HEK293 (cell line): ENCODE measurements around the gene AFG1L.

Experiments used
- AEBP2 ChIP-seq: fragments of 450-650 bp; formaldehyde crosslinking; IDR thresholded peaks from 2 replicates; pipeline ENCODE4 v1.5.1; 2016; ENCODE audit warnings: missing biosample characterization, missing genetic modification characterization, borderline replicate concordance
- BCL11B ChIP-seq: fragments of 450-650 bp; formaldehyde crosslinking; IDR thresholded peaks from 2 replicates; pipeline ENCODE4 v1.5.1; 2016; ENCODE audit warnings: low read depth, missing biosample characterization, missing genetic modification characterization
- KLF10 ChIP-seq: fragments of 450-650 bp; IDR thresholded peaks from 2 replicates; pipeline ENCODE4 v1.5.1; 2018; ENCODE audit warnings: missing biosample characterization, mild to moderate bottlenecking, missing genetic modification characterization
- PRDM1 ChIP-seq: fragments of 450-650 bp; formaldehyde crosslinking; IDR thresholded peaks from 2 replicates; pipeline ENCODE4; 2016; ENCODE audit warnings: missing biosample characterization, missing genetic modification characterization
- RBAK ChIP-seq: fragments of 450-650 bp; formaldehyde crosslinking; IDR thresholded peaks from 2 replicates; pipeline ENCODE4 v1.5.1; 2016; ENCODE audit warnings: missing biosample characterization, missing genetic modification characterization
- SCRT1 ChIP-seq: fragments of 450-650 bp; formaldehyde crosslinking; IDR thresholded peaks from 2 replicates; pipeline ENCODE4 v1.5.1; 2016; ENCODE audit warnings: missing biosample characterization, missing genetic modification characterization, borderline replicate concordance
- SCRT2 ChIP-seq: fragments of 450-650 bp; formaldehyde crosslinking; IDR thresholded peaks from 2 replicates; pipeline ENCODE4 v1.5.1; 2016; ENCODE audit warnings: missing biosample characterization, missing genetic modification characterization
- SP7 ChIP-seq: fragments of 450-650 bp; formaldehyde crosslinking; IDR thresholded peaks from 2 replicates; pipeline ENCODE4 v1.5.1; 2016; ENCODE audit warnings: missing biosample characterization, missing genetic modification characterization
- TRIM28 ChIP-seq: IDR thresholded peaks from 2 replicates; pipeline ENCODE4 v1.6.1; 2011; ENCODE audit warnings: low read length, control low read depth, borderline replicate concordance
- ZBTB1 ChIP-seq: fragments of 450-650 bp; formaldehyde crosslinking; IDR thresholded peaks from 2 replicates; pipeline ENCODE4 v1.5.1; 2016; ENCODE audit warnings: missing biosample characterization, missing genetic modification characterization
- ZBTB26 ChIP-seq: fragments of 450-650 bp; formaldehyde crosslinking; optimal IDR thresholded peaks from 2 replicates; pipeline ENCODE3; 2016; ENCODE audit warnings: missing biosample characterization, mild to moderate bottlenecking, missing genetic modification characterization
- ZBTB44 ChIP-seq: fragments of 450-650 bp; IDR thresholded peaks from 2 replicates; pipeline ENCODE4 v1.5.1; 2018; ENCODE audit warnings: missing biosample characterization, mild to moderate bottlenecking, missing genetic modification characterization
- ZBTB48 ChIP-seq: fragments of 450-650 bp; formaldehyde crosslinking; IDR thresholded peaks from 2 replicates; pipeline ENCODE4 v1.5.1; 2016; ENCODE audit warnings: missing biosample characterization, missing genetic modification characterization
- ZBTB8A ChIP-seq: fragments of 450-650 bp; formaldehyde crosslinking; IDR thresholded peaks from 2 replicates; pipeline ENCODE4 v1.5.1; 2016; ENCODE audit warnings: missing biosample characterization, missing genetic modification characterization
- ZNF10 ChIP-seq: fragments of 450-650 bp; formaldehyde crosslinking; IDR thresholded peaks from 2 replicates; pipeline ENCODE4 v1.5.1; 2017; ENCODE audit warnings: missing biosample characterization, missing genetic modification characterization
- ZNF16 ChIP-seq: fragments of 450-650 bp; formaldehyde crosslinking; IDR thresholded peaks from 2 replicates; pipeline ENCODE4 v1.5.1; 2016; ENCODE audit warnings: low read depth, missing biosample characterization, missing genetic modification characterization
- ZNF169 ChIP-seq: fragments of 450-650 bp; formaldehyde crosslinking; IDR thresholded peaks from 2 replicates; pipeline ENCODE4 v1.5.1; 2016; ENCODE audit warnings: missing biosample characterization, missing genetic modification characterization
- ZNF175 ChIP-seq: fragments of 450-650 bp; formaldehyde crosslinking; IDR thresholded peaks from 2 replicates; pipeline ENCODE4 v1.5.1; 2016; ENCODE audit warnings: missing biosample characterization, missing genetic modification characterization
- ZNF280C ChIP-seq: fragments of 450-650 bp; formaldehyde crosslinking; IDR thresholded peaks from 2 replicates; pipeline ENCODE4 v1.5.1; 2016; ENCODE audit warnings: missing biosample characterization, missing genetic modification characterization
- ZNF37A ChIP-seq: fragments of 450-650 bp; IDR thresholded peaks from 2 replicates; pipeline ENCODE4 v1.5.1; 2018; ENCODE audit warnings: missing biosample characterization, missing genetic modification characterization
- ZNF404 ChIP-seq: fragments of 450-650 bp; formaldehyde crosslinking; IDR thresholded peaks from 2 replicates; pipeline ENCODE4 v1.5.1; 2017; ENCODE audit warnings: missing biosample characterization, missing genetic modification characterization
- ZNF449 ChIP-seq: fragments of 450-650 bp; formaldehyde crosslinking; IDR thresholded peaks from 2 replicates; pipeline ENCODE4 v1.5.1; 2017; ENCODE audit warnings: missing biosample characterization, mild to moderate bottlenecking, missing genetic modification characterization, moderate library complexity
- ZNF513 ChIP-seq: fragments of 450-650 bp; IDR thresholded peaks from 2 replicates; pipeline ENCODE4 v1.5.1; 2018; ENCODE audit warnings: missing biosample characterization, missing genetic modification characterization
- ZNF529 ChIP-seq: fragments of 450-650 bp; formaldehyde crosslinking; IDR thresholded peaks from 2 replicates; pipeline ENCODE4 v1.5.1; 2017; ENCODE audit warnings: missing genetic modification characterization, missing biosample characterization; ENCODE audit not compliant: insufficient replicate concordance
- ZNF585B ChIP-seq: fragments of 450-650 bp; formaldehyde crosslinking; IDR thresholded peaks from 2 replicates; pipeline ENCODE4 v1.5.1; 2016; ENCODE audit warnings: missing biosample characterization, missing genetic modification characterization
- ZNF629 ChIP-seq: fragments of 450-650 bp; formaldehyde crosslinking; IDR thresholded peaks from 2 replicates; pipeline ENCODE4 v1.5.1; 2017; ENCODE audit warnings: missing biosample characterization, missing genetic modification characterization
- ZNF660 ChIP-seq: fragments of 450-650 bp; IDR thresholded peaks from 2 replicates; pipeline ENCODE4 v1.5.1; 2018; ENCODE audit warnings: missing biosample characterization, mild to moderate bottlenecking, missing genetic modification characterization
- ZNF777 ChIP-seq: fragments of 450-650 bp; formaldehyde crosslinking; IDR thresholded peaks from 2 replicates; pipeline ENCODE4 v1.5.1; 2017; ENCODE audit warnings: missing biosample characterization, missing genetic modification characterization, borderline replicate concordance
- ZSCAN4 ChIP-seq: fragments of 450-650 bp; formaldehyde crosslinking; IDR thresholded peaks from 2 replicates; pipeline ENCODE4 v1.5.1; 2017; ENCODE audit warnings: missing biosample characterization, missing genetic modification characterization
- ZXDB ChIP-seq: fragments of 450-650 bp; formaldehyde crosslinking; IDR thresholded peaks from 2 replicates; pipeline ENCODE4 v1.5.1; 2016; ENCODE audit warnings: missing biosample characterization, missing genetic modification characterization

The AFG1L gene

GRCh38 chr6:108560463-108561308 is 265.8 kb downstream of the AFG1L start, which contains the start of gene FOXO3 (continued):
- TF ChIP-seq ZNF280C (tag by site-specific recombination) (no peak), ZNF585B (tag by site-specific recombination) (no peak), ZNF16 (tag by site-specific recombination) (no peak), ZNF10 (tag by site-specific recombination) (no peak), ZNF169 (tag by site-specific recombination) (no peak), ZNF175 (tag by site-specific recombination) (no peak), ZNF37A (tag by site-specific recombination) (no peak), ZBTB26 (tag by site-specific recombination) (peak; percentile 37), ZNF629 (tag by site-specific recombination) (peak; percentile 67; the same call in 1 of the 2 replicates), ZNF449 (tag by site-specific recombination) (no peak), KLF10 (tag by site-specific recombination) (peak; percentile 74), ZNF777 (tag by site-specific recombination) (no peak), BCL11B (tag by site-specific recombination) (peak; percentile 62; the same call in 1 of the 2 replicates), RBAK (tag by site-specific recombination) (no peak), ZBTB8A (peak; percentile 97), AEBP2 (tag by site-specific recombination) (no peak), ZNF404 (tag by site-specific recombination) (no peak), ZBTB44 (no peak), TRIM28 (no peak), ZBTB48 (tag by site-specific recombination) (0 out of 2 replicates have a peak, but pooled peaks have one; percentile 6), ZSCAN4 (tag by site-specific recombination) (no peak), SCRT2 (tag by site-specific recombination) (no peak), ZNF660 (tag by site-specific recombination) (peak; percentile 65), ZXDB (peak; percentile 65; the same call in 1 of the 2 replicates), ZNF529 (tag by site-specific recombination) (no peak), SCRT1 (tag by site-specific recombination) (no peak), PRDM1 (tag by site-specific recombination) (no peak), ZNF513 (tag by site-specific recombination) (no peak), SP7 (tag by site-specific recombination) (peak; percentile 89), ZBTB1 (no peak)
